Effector CD8-positive, alpha-beta T cell (primary cell): ENCODE data around the gene HOXB8.

Experiments
- DNase-seq: peaks from one replicate; lab custom pipeline; 2025; lab: John Stamatoyannopoulos, UW

The HOXB8 gene

GRCh38 chr17:48624544-48625494 is 9.7 kb upstream of the HOXB8 start:
- no peak for DNase-seq

GRCh38 chr17:48624118-48624517 is 9.0 kb upstream of the HOXB8 start:
- DNase-seq: no peak

- no peak for DNase-seq
Observed at GRCh38 chr17:48623583-48623982, 8.5 kb upstream of the HOXB8 start.

GRCh38 chr17:48622857-48623256 is 7.8 kb upstream of the HOXB8 start:
- DNase-seq: no peak

GRCh38 chr17:48621410-48622392 is 6.6 kb upstream of the HOXB8 start:
- DNase-seq: no peak

- DNase-seq: no peak
Observed at GRCh38 chr17:48620461-48621139, 5.5 kb upstream of the HOXB8 start.

- no peak for DNase-seq
Observed at GRCh38 chr17:48619826-48620449, 4.8 kb upstream of the HOXB8 start.

- DNase-seq: peak; percentile 78
Observed at GRCh38 chr17:48618256-48618896, 3.3 kb upstream of the HOXB8 start.

GRCh38 chr17:48617471-48618255 is 2.6 kb upstream of the HOXB8 start:
- no peak for DNase-seq

- no peak for DNase-seq
Observed at GRCh38 chr17:48616717-48617470, 1.8 kb upstream of the HOXB8 start.

GRCh38 chr17:48615963-48616716 is 1.0 kb upstream of the HOXB8 start:
- DNase-seq: no peak

GRCh38 chr17:48613862-48614694 is 1.0 kb downstream of the HOXB8 start:
- no peak for DNase-seq

GRCh38 chr17:48612854-48613691 is 2.0 kb downstream of the HOXB8 start:
- DNase-seq: peak; percentile 33

- no peak for DNase-seq
Observed at GRCh38 chr17:48612456-48612853, 2.6 kb downstream of the HOXB8 start.

GRCh38 chr17:48611681-48612455 is 3.2 kb downstream of the HOXB8 start:
- no peak for DNase-seq

GRCh38 chr17:48611213-48611612 is 3.9 kb downstream of the HOXB8 start:
- DNase-seq: no peak
